ENCODE results near the gene EFNA4.
"Not testable (repeated sequence)": the region's sequence is repeated elsewhere in the genome, so short reads cannot be mapped to it uniquely, and the experiment has no call there.

Gene EFNA4

DNA sequence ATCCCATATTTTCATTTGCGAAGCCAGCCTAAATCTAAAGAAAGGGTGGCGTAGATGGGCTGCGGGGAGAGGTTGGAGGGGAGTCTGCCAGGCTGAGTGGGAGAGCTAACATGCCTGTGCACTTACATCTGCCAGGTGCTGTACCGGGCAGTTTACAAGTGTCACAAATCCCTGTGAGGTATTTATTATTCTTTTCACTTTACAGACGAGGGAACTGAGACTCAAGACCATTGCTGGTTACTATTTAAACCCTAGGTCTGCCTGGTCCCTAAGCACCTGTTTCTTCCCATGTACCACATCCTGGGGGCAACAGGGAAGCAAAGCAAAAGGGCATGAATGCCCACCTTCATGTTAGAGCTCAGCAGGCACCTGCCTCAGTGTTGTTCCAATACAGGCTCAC, 44.8 kb downstream of the EFNA4 start:
- in situ Hi-C loops (cut with MboI; ENCODE audit: low sequenced_read_pairs), result no loop called here

DNA sequence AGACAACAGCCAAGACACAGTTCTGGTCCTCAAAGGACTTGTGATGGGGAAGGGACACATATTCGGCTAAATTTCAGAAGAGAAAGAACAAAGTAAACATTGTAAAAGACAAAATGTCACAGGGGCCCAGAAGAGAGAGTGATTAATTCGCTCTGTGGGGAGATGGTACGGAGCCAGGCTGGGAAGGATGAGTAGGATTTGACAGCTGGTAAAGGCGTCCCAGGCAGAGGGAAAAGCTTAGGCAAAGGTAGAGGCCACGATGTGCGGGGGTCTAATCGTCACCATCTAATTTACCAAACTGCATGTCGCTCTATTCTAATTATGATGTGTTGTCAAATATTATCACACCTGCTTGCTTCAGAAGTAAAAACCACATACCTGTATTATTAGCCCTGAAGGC, 46.8 kb downstream of the EFNA4 start:
- in situ Hi-C loops (cut with MboI; ENCODE audit: low sequenced_read_pairs), result no loop called here

- in situ Hi-C loops (cut with MboI; ENCODE audit: low sequenced_read_pairs), result no loop called here
These were observed 47.3 kb downstream of the EFNA4 start for GRCh38 chr1:155110826-155111225.

GRCh38 chr1:155113450-155113980, 50.0 kb downstream of the EFNA4 start:
- in situ Hi-C loops (cut with MboI; ENCODE audit: low sequenced_read_pairs), result no loop called here

- in situ Hi-C loops (cut with MboI; ENCODE audit: low sequenced_read_pairs), result no loop called here
These were observed 52.7 kb downstream of the EFNA4 start for GRCh38 chr1:155116113-155116764.

DNA sequence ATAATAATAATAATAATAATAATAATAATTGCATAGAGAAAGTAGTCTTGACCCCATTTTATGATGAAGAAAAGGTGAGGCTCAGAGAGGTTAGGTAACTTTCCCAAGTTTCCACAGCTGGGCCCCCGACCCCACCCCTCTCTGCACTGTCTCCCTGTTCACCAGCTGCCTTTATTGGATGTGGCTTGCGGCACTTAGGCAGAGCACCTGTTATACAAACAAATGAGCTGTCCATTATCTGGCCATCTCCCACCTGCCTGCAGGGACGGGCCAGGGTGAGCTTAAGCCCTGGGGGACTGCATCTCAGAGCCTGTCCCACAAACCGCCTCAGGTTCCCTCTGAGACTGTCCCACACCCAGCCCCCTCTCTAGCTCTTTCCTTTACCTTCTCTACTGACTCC, 54.1 kb downstream of the EFNA4 start:
- in situ Hi-C loops (cut with MboI; ENCODE audit: low sequenced_read_pairs), result no loop called here

GRCh38 chr1:155118090-155118489, 54.5 kb downstream of the EFNA4 start:
- in situ Hi-C loops (cut with MboI; ENCODE audit: low sequenced_read_pairs), result not testable (repeated sequence)

All from HL-60/S4 (cell line).